GM13977 (cell line): Measurements from ENCODE around the gene USF1.

ENCODE experiments used
- DNase-seq: peaks from one replicate; pipeline ENCODE4 v3.0.0; 2012; ENCODE audit warnings: low spot score
- in situ Hi-C: fragments of 300-500 bp; cut with MboI; formaldehyde crosslinking; loops from one replicate; pipeline ENCODE4 v1.12.0; 2022; ENCODE audit warnings: low sequenced_read_pairs, low pct_unique_long_range_greater_than_20kb, mixed read lengths, inconsistent platforms; ENCODE audit not compliant: unreplicated experiment
- TF ChIP-seq, protein P1 (sequence below): IDR thresholded peaks from 2 replicates; pipeline ENCODE4 v1.5.1; 2012; ENCODE audit warnings: mild to moderate bottlenecking, control low read depth; ENCODE audit not compliant: insufficient read depth; ENCODE audit errors: extremely low read depth, missing control alignments

USF1 gene

DNA sequence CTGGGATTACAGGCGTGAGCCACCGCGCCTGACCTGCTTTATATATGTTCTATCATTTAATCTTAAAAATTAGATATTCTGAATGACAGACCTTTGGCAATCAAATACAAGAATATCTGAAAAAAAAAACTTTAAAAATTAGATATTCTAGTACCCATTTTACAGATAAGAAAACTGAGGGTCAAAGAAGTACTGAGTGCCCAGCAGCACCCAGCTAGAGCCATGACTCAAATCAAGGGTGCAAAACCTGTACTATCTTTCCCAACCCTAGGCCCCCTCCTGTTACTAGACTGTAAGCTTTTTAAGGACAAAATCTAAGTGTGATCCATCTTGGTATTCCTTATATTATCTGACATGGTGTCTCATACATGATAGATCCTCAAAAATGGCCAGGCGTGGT is 15.6 kb upstream of the USF1 start:
- DNase-seq, result no peak
- TF ChIP-seq, protein P1, sequence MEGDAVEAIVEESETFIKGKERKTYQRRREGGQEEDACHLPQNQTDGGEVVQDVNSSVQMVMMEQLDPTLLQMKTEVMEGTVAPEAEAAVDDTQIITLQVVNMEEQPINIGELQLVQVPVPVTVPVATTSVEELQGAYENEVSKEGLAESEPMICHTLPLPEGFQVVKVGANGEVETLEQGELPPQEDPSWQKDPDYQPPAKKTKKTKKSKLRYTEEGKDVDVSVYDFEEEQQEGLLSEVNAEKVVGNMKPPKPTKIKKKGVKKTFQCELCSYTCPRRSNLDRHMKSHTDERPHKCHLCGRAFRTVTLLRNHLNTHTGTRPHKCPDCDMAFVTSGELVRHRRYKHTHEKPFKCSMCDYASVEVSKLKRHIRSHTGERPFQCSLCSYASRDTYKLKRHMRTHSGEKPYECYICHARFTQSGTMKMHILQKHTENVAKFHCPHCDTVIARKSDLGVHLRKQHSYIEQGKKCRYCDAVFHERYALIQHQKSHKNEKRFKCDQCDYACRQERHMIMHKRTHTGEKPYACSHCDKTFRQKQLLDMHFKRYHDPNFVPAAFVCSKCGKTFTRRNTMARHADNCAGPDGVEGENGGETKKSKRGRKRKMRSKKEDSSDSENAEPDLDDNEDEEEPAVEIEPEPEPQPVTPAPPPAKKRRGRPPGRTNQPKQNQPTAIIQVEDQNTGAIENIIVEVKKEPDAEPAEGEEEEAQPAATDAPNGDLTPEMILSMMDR, result no peak

DNA sequence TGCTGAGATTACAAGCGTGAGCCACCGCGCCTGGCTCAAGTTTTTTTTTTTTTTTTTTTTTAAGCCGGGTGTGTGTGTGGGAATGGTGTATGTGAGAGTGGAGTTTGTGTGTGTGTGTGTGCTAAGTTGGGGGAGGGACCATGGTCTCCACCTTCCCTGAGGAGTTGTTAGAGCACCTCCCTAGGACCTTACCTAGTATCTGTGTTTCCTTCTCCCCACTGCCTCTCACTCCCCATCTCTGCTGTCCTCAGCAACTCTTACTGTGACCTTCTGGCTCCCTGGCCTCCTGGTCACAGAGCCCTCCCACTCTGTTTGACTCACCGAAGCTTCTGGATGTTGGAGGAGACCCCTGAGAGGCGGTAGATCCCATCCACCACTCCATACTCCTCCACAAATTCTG is 13.5 kb upstream of the USF1 start:
- no peak for DNase-seq
- in situ Hi-C loops, result no loop called here
- TF ChIP-seq, protein P1, result no peak

More for the DNA sequence above, 15.6 kb upstream of the USF1 start:
- in situ Hi-C loops, result no loop called here

DNA sequence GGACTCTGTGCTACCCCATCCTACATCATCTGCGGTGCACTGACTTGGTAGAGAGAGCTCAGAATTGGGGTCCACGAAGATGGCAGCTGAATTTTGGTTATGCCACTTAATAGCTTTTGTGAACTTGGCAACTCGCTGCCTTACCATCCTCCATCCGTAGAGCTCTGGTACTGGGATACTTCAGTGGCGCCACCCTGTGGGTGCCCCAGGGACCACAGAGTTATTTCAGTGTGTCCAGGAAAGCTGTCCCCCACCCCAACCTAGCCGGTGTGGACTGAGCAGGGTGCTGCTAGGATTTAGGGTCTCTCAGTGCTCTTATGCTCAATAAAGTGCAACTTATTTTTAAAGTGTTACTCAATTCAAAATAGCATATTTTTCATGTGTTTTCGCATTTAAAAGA is 9.0 kb upstream of the USF1 start:
- TF ChIP-seq, protein P1, result no peak
- in situ Hi-C loops, result no loop called here
- DNase-seq, result no peak

DNA sequence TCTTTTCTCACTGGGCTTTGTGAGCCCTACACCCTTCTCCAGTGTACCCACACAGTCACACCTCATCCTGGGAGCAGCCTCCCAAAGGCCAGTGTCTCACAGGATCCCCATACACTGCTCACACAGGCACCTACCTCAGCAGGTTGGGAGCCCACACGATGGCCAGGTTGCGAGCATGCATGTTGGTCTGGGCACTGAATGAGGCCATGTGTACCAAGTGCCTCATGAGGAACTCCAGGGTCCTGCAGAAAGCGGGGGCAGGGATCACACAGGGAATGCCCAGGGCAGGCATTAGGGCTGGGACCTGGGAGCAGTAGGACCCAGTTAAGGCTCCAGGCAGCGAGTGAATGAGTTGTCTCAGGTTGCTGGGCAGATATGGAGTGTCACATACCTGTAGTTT is 8.5 kb upstream of the USF1 start:
- in situ Hi-C loops, result no loop called here
- TF ChIP-seq, protein P1, result no peak
- DNase-seq, result no peak

DNA sequence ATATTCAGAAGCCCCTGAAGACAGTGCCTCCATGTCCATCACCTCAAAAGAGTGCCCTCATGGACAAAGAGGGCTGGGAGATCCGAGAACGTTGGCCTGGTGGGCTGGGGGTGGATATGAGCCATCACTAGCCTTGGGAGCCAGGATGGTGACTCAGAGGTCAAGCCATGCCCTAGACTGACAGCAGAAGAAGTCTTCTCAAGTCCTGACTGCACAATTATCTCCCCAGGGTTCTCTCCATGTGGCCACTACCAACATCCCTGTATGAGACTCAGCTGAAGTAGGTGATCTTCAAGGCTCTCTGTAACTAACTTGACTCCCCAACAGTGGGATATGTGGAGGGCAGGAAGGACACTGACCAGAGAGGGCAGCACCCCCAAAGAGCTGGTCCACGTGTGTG is 7.1 kb upstream of the USF1 start:
- TF ChIP-seq, protein P1, result no peak
- DNase-seq, result no peak
- in situ Hi-C loops, result no loop called here

DNA sequence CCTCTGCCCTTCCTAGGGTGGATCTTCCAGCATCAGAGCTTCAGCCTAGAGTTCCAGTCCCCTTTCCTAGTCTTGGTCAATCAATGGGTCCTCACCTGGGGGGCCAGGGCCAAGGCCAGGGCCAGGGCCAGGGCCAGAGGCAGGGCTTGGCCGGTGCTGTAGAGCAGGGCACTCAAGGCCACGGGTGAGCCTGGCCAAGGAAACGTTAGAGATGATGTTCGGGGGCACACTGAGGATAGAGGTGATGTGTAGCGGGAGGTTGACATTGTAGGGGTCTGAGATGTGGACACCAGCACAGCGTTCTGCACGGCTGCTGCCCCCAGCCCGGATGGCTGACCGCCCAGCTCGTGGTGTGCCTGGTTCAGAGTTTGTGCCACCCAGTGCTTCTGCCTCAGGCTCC is 5.4 kb upstream of the USF1 start:
- TF ChIP-seq, protein P1, result no peak
- in situ Hi-C loops, result no loop called here
- no peak for DNase-seq
